Hematopoietic multipotent progenitor cell treated with erythropoietin and hydrocortisone succinate and interleukin-3 and kit ligand, for 4 days (in vitro differentiated cells): ENCODE results near the gene KLHL2.
"Not testable (repeated sequence)": the region's sequence is repeated elsewhere in the genome, so short reads cannot be mapped to it uniquely, and the experiment has no call there.

Source experiments
- DNase-seq: peaks from one replicate; pipeline ENCODE4 v3.0.0-alpha.2; 2015

KLHL2 gene

DNA sequence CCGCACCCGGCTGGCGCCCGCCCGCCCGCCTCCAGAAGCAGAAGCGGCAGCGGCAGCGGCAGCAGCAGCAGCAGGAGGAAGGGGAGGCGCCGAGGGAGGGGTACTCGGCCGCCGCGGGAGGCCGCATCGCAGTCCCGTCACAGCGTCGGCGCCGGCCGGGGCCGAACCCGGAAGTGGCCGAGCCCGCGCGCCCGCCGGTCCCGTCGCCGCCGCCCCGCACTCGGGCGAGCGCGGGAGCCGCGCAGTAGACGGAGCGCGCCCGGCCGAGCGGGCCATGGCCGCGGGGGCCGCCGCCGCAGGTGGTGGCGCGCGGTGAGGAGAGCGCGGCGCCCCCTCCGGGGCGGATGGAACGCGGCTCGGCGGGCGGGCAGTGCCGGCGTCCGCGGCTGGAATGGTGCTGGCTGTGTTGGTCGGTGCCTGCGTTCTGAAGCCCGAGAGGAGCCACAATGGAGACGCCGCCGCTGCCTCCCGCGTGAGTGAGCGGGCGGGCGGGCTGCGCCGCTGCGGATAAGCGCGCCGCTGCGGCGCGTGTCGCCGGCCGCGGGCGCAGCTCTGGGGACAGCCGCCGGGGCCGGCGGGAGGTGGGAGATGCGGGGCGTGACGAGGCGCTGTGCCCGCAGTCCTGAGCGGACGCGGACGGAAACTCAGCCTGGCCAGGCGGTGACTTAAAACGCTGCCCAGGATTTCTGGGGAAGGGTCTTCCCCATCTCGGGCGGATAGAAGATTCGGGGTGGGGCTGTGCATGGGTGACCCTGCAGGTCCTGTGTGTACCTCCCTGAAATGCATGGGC, at the start of gene KLHL2:
KLHL2 (plus strand) TSS at position 131 of the 790 bp plus-strand sequence; CDS start at position 447, 316 bp downstream.
- peak; percentile 93 for DNase-seq

DNA sequence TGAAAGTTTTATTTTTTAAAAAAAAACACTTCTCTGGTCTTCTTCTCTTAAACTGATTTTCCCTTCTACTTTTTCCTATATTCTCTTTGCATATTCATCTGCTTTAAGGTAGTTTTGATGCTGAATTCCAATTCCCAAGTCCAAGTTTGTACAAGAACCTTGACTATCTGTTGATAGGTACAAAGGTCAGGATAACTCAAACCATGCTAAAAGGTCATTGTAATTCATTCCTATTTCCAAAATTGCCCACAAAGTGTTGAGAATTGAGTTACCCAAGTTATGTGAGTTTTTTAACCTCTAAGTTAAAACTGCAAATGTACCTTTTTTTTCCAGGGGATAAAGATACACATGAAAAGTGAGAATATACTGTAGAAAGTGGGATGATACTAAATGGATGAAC, 48.6 kb upstream of the KLHL2 start:
- no peak for DNase-seq

DNA sequence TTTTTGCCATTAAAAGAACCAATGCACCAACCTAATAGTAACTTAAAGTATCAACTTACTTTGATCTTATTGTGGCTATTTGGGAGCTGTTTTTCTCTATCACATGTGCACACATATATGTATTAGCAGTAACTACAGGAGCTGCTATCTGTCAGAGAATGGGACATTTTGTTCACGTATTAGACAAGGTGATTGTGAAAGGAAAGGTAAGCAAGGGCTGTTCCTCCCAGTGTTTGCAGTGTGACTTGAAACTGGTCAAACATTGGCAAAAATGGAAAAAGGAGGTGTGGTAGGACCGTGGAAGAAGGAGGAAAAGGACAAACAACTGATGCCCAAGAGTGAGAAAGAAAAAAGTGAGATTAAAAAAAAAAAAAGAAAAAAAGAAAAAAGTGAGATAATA, 43.1 kb upstream of the KLHL2 start:
- DNase-seq, result no peak

- DNase-seq, result not testable (repeated sequence)
Observed at GRCh38 chr4:165166872-165167271, 40.5 kb upstream of the KLHL2 start.

DNA sequence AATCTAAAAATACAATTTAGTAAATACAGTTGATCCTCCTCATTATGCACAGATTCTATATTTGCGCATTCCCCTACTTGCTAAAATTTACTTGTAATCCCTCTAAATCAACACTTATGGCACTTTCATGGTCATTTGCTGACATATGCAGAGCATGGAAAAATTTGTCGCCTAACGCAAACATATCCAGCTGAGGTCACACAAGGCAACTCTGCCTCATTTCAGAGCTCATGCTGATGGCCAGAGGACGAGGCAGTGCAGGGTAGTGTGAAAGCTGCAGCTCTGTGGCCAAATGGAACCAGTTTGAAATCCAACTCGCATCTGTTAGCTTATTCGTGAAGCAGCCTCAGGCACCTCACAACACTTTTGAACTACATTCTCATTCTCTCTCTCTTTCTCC, 39.7 kb upstream of the KLHL2 start:
- DNase-seq, result no peak

- DNase-seq, result no peak
Observed at GRCh38 chr4:165170819-165171218, 36.5 kb upstream of the KLHL2 start.

DNA sequence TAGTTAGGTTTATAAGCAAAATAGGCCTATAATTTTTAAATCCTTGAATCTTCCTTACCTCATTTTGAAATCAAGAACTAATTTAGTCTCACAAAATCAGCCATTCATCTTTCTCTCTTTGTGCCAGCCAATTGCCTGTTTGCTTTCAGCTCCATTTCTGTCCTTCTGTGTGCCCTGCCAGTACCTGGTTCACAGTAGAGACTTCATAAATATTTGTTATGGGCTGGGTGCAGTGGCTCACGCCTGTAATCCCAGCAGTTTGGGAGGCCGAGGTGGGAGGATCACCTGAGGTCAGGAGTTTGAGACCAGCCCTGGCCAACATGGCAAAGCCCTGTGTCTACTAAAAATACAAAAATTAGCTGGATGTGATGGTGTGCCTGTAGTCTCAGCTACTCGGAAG, 31.9 kb upstream of the KLHL2 start:
- not testable (repeated sequence) for DNase-seq

- DNase-seq, result no peak
Observed at GRCh38 chr4:165175879-165176278, 31.5 kb upstream of the KLHL2 start.

- no peak for DNase-seq
Observed at GRCh38 chr4:165177725-165178666, 29.4 kb upstream of the KLHL2 start.

DNA sequence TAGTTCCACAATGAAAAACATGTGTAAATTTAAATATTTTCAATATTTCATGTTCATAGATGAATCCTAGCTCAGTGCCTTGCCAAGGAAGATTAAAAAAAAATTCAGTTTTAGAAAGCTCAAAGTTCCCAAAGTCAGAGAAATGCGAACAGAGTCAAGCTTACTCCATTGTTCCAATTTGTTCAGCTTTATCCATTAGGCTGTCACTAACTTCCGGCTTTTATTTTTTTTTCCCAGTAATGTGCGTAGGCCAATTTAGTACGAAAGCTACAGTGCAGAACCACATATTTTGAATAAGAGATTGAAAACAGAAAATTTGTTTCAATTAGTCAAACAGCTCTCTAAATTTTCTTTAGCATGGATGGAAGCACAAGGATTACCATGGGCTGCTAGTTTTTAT, 23.1 kb upstream of the KLHL2 start:
- DNase-seq, result no peak

DNA sequence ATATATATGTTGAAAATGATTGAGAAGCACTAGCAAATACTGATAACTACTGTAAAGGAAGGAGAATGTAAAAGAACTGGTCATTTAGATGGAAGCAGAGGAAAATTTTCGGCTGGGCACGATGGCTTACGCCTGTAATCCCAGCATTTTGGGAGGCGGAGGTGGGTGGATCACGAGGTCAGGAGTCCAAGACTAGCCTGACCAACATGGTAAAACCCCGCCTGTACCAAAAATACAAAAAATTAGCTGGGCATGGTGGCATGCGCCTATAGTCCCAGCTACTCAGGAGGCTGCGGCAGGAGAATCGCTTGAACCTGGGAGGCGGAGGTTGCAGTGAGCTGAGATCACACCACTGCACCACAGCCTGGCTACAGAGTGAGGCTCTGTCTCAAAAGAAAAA, 22.4 kb upstream of the KLHL2 start:
- not testable (repeated sequence) for DNase-seq

- no peak for DNase-seq
Observed at GRCh38 chr4:165185448-165185847, 21.9 kb upstream of the KLHL2 start.

- no peak for DNase-seq
Observed at GRCh38 chr4:165190591-165191347, 16.6 kb upstream of the KLHL2 start.

- DNase-seq, result peak; percentile 18
Observed at GRCh38 chr4:165191348-165191656, 16.1 kb upstream of the KLHL2 start.

GRCh38 chr4:165191814-165192499, 15.4 kb upstream of the KLHL2 start:
- no peak for DNase-seq

- DNase-seq, result no peak
Observed at GRCh38 chr4:165192500-165192898, 14.9 kb upstream of the KLHL2 start.

- no peak for DNase-seq
Observed at GRCh38 chr4:165192956-165193355, 14.4 kb upstream of the KLHL2 start.

DNA sequence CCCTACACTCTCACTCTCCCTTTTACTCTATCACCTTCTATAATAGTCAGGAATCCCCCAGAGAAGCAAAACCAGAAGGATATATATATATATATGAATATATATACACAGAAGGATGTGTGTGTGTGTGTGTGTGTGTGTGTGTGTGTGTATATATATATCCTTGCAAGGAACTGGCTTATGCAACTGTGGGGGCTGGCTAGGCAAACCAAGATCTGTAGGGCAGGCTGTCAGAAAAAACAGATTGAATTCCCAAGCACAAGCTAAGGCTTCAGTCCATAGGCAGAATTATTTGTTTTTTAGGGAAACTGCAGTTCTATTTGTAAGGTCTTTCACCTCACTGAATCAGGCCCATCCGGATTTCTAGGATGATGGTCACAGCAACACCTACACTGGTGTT, 13.0 kb upstream of the KLHL2 start:
- no peak for DNase-seq

DNA sequence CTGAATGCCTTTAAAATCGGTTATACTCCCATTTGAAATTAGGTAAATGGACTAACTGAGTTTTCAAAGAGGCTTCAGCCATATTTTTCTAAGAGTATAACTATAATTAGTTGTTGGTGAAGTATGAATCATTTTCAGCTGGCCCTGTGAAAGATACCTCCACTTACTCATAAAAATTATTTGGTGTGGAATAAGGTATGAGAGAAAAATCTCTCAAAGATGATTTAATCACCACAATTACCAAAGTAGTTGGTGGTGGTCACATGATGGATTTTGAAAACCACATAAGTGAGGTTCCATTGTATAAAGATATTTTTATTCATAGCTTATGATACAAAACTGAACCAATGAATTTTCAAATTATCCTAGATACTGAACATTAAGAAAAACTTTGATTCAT, 9.0 kb upstream of the KLHL2 start:
- DNase-seq, result no peak

DNA sequence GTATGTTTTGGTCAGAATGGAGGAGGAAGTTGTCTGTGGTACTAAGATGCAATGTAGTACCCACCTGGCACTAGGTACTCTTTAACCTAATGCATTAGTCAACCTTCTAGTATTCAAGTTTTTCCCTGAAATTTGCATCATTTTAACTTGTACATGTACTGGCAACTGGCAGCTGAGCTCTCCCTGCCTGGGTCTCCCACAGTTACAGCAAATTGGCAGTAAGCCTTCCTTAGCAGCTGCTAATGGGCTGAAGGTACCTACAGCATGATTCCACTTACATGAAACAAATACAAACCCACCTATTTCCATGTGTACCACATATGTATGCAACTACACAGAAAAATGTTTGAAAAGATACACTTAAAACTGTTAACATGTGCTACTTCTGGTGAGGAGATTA, 8.1 kb upstream of the KLHL2 start:
- no peak for DNase-seq

DNA sequence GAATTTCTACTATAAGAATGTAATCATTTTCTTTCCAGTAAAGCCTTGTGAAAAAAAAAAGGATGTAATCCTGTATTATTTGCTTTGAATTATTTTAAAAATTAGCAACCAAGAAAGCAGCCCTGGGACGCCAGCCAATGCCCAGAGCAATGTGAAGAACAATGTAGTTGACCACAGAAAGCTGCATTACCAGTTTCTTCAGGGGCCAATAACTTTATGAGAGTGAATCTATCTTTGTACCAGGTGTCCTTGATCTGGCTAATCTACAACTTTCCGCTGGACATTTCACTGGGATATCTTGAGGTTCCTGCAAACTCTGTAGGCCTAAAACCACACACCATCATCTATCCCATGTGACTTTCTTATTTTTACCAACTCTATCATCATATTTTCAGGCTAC, 7.6 kb upstream of the KLHL2 start:
- DNase-seq, result no peak

GRCh38 chr4:165201806-165202205, 5.6 kb upstream of the KLHL2 start:
- no peak for DNase-seq
